HCT116 (cell line): ENCODE data around the gene CLIC5. TPM values are rescaled to one million over a fixed set of nuclear protein-coding genes. Genes with fewer than 3 reads are reported as not detected.

Source experiments
- ATAC-seq: fragments of 200-7000 bp; cut with Tn5 transposase; 2 replicates; pipeline ENCODE4 v1.9.1; 2020; ENCODE audit warnings: mild to moderate bottlenecking, moderate library complexity
- BruUV-seq: library from RNA; stranded (reverse); fragments of 400-500 nt; replicated peaks from 2 replicates; lab custom pipeline; 2021; lab: Mats Ljungman, UMichigan
- CTCF ChIA-PET: fragments of 300-600 bp; sonication (Branson Sonifier 250); formaldehyde crosslinking; loops from one replicate; lab custom pipeline; 2021; ENCODE audit warnings: antibody characterized with exemption; lab: Charles Lee
- POLR2A ChIA-PET: fragments of 300-600, 350-600 bp; sonication (Branson Sonifier 250); formaldehyde crosslinking; loops from one replicate; lab custom pipeline; 2021; ENCODE audit warnings: antibody characterized with exemption; lab: Charles Lee
- RAD21 ChIA-PET, 2 experiments: fragments of 300-600 bp; sonication (Branson Sonifier 250); formaldehyde crosslinking; loops; one replicate each; lab custom pipeline; 2023; ENCODE audit warnings: low total read pairs in 2 of 2; ENCODE audit not compliant: uncharacterized antibody in 2 of 2, unreplicated experiment in 2 of 2, low non-redundant PET in 1 of 2; lab: Charles Lee
- DNase-seq: peaks from one replicate; pipeline ENCODE4 v3.0.0-alpha.2; 2010; ENCODE audit warnings: low read depth, low spot score
- H2AFZ ChIP-seq: fragments of 200-600 bp; shearing (Covaris generic), sonication (generic); 2 replicates; pipeline ENCODE4 v1.6.1; 2017; ENCODE audit warnings: low read depth, mixed run types, mixed read lengths, antibody characterized with exemption, low read length; ENCODE audit not compliant: poor library complexity, severe bottlenecking
- H3K27ac ChIP-seq: 2 replicates; pipeline ENCODE4 v1.5.1; 2012; ENCODE audit warnings: low read depth, low read length
- H3K27me3 ChIP-seq: fragments of 200-600 bp; sonication (generic); 2 replicates; pipeline ENCODE4 v1.6.1; 2016; ENCODE audit warnings: mixed run types, low read length, mixed read lengths; ENCODE audit not compliant: insufficient read depth
- H3K36me3 ChIP-seq, 2 experiments: fragments of 200-500 bp in 1 of 2; fragments of 200-600 bp in 1 of 2; sonication (Bioruptor generic) in 1 of 2; sonication (generic) in 1 of 2; 2 replicates each; pipeline versions ENCODE4 v1.5.1 to v1.6.1; 2014 to 2016; ENCODE audit warnings: low read length in 2 of 2, inconsistent platforms in 1 of 2, mixed read lengths in 1 of 2, mixed run types in 1 of 2; ENCODE audit not compliant: insufficient read depth in 2 of 2, control insufficient read depth in 1 of 2
- H3K4me1 ChIP-seq, 2 experiments: fragments of 200-600 bp in 1 of 2; sonication (generic) in 1 of 2; 2 replicates each; pipeline versions ENCODE4 v1.5.1 to v1.6.1; 2012 to 2017; ENCODE audit warnings: low read length in 2 of 2, inconsistent platforms in 1 of 2, mild to moderate bottlenecking in 1 of 2, mixed read lengths in 1 of 2, mixed run types in 1 of 2, moderate library complexity in 1 of 2; ENCODE audit not compliant: insufficient read depth in 2 of 2, control insufficient read depth in 1 of 2
- H3K4me2 ChIP-seq: fragments of 200-600 bp; sonication (generic); 2 replicates; pipeline ENCODE4 v1.6.1; 2017; ENCODE audit warnings: mixed run types, low read length, mixed read lengths
- H3K4me3 ChIP-seq, 2 experiments: fragments of 200-600 bp in 1 of 2; sonication (generic) in 1 of 2; replicated peaks in 1 of 2; 2 replicates each; pipeline ENCODE4 v1.5.1; 2011 to 2016; ENCODE audit warnings: low read length in 2 of 2, control low read depth in 1 of 2, low read depth in 1 of 2, mild to moderate bottlenecking in 1 of 2, mixed read lengths in 1 of 2, mixed run types in 1 of 2
- H3K79me2 ChIP-seq: fragments of 200-600 bp; sonication (generic); 2 replicates; pipeline ENCODE4 v1.6.1; 2017; ENCODE audit warnings: mild to moderate bottlenecking, mixed run types, low read length, moderate library complexity, mixed read lengths; ENCODE audit not compliant: insufficient read depth
- H3K9ac ChIP-seq: fragments of 200-600 bp; sonication (generic); 2 replicates; pipeline ENCODE4 v1.6.1; 2016; ENCODE audit warnings: low read length, mixed read lengths
- H3K9me2 ChIP-seq: fragments of 200-600 bp; sonication (generic), shearing (Covaris generic); 2 replicates; pipeline ENCODE4 v1.6.1; 2017; ENCODE audit warnings: mixed run types, mild to moderate bottlenecking, moderate library complexity; ENCODE audit not compliant: insufficient read depth
- H3K9me3 ChIP-seq, 2 experiments: fragments of 200-500 bp in 1 of 2; fragments of 200-600 bp in 1 of 2; sonication (Bioruptor generic) in 1 of 2; sonication (generic) in 1 of 2; 2 replicates each; pipeline ENCODE4 v1.6.1; 2014 to 2017; ENCODE audit warnings: low read length in 2 of 2, mixed read lengths in 2 of 2, inconsistent platforms in 1 of 2, low read depth in 1 of 2, mild to moderate bottlenecking in 1 of 2, mixed run types in 1 of 2, moderate library complexity in 1 of 2; ENCODE audit not compliant: control insufficient read depth in 1 of 2, insufficient read depth in 1 of 2
- H4K20me1 ChIP-seq: fragments of 200-600 bp; sonication (generic), shearing (Covaris generic); 2 replicates; pipeline ENCODE4 v1.6.1; 2017; ENCODE audit warnings: mixed run types, mild to moderate bottlenecking, moderate library complexity; ENCODE audit not compliant: insufficient read depth
- CTCF ChIP-seq, 3 experiments: fragments of 200-600 bp in 1 of 3; sonication (generic) in 1 of 3; IDR thresholded peaks in 2 of 3; conservative IDR thresholded peaks in 1 of 3; 2 replicates each; pipeline ENCODE4 v1.5.1; 2012 to 2017; ENCODE audit warnings: low read depth in 2 of 3, low read length in 2 of 3, antibody characterized with exemption in 1 of 3, borderline replicate concordance in 1 of 3, control low read depth in 1 of 3, mild to moderate bottlenecking in 1 of 3, mixed read lengths in 1 of 3, mixed run types in 1 of 3, moderate library complexity in 1 of 3; ENCODE audit not compliant: insufficient read depth in 1 of 3
- EGR1 ChIP-seq: IDR thresholded peaks from 2 replicates; pipeline ENCODE4 v1.6.1; 2012; ENCODE audit warnings: low read depth
- EZH2 ChIP-seq: fragments of 200-600 bp; sonication (generic); IDR thresholded peaks from 2 replicates; pipeline ENCODE4 v1.6.1; 2017; ENCODE audit warnings: antibody characterized with exemption, mixed run types
- FOSL1 ChIP-seq: IDR thresholded peaks from 2 replicates; pipeline ENCODE4 v1.6.1; 2012; ENCODE audit warnings: low read depth
- REST ChIP-seq: IDR thresholded peaks from 2 replicates; pipeline ENCODE4 v1.6.1; 2012; ENCODE audit warnings: low read depth
- SIN3A ChIP-seq: IDR thresholded peaks from 2 replicates; pipeline ENCODE4 v1.6.1; 2012; ENCODE audit warnings: low read depth
- SP1 ChIP-seq: IDR thresholded peaks from 2 replicates; pipeline ENCODE4 v1.6.1; 2012; ENCODE audit warnings: low read depth
- SRF ChIP-seq: IDR thresholded peaks from 2 replicates; pipeline ENCODE4 v1.6.1; 2012; ENCODE audit warnings: low read depth
- TCF7L2 ChIP-seq: IDR thresholded peaks from 2 replicates; pipeline ENCODE4 v1.7.0; 2011; ENCODE audit warnings: borderline replicate concordance, inconsistent platforms; ENCODE audit not compliant: insufficient read depth, insufficient read length; ENCODE audit errors: extremely low read depth
- ZBTB33 ChIP-seq: IDR thresholded peaks from 2 replicates; pipeline ENCODE4 v1.6.1; 2011; ENCODE audit warnings: mild to moderate bottlenecking, low read length, moderate library complexity; ENCODE audit not compliant: insufficient replicate concordance; ENCODE audit errors: extremely low read depth
- ZNF274 ChIP-seq: fragments of 200-500 bp; sonication (Bioruptor generic); IDR thresholded peaks from 2 replicates; pipeline ENCODE4 v1.6.1; 2014; ENCODE audit warnings: mild to moderate bottlenecking, low read depth, low read length, inconsistent platforms
- intact Hi-C: fragments of 100-400 bp; cut with micrococcal nuclease; formaldehyde crosslinking; loops from 2 replicates; pipeline ENCODE4 v1.10.0; 2022
- total RNA-seq: library from RNA; stranded (reverse); gene quantifications from one replicate; pipeline ENCODE4 v1.2.1, GENCODE V29; 2021; ENCODE audit not compliant: unreplicated experiment

CLIC5 gene
- total RNA-seq, 1 experiment from 2014 or later: 0.20 TPM

- Histone ChIP-seq H4K20me1 (no peaks in the 10 kb centered on the region), H3K4me2 (no peak overlapping the region), H3K27ac (no peak overlapping the region), H3K79me2 (no peaks in the 10 kb centered on the region), H3K4me1 (peaks cover 0 to 7% of the 10 kb centered on the region in 2 experiments; a peak in 1 of 4 replicates), H2AFZ (no peak overlapping the region), H3K9me2 (no peaks in the 10 kb centered on the region), H3K9me3 (no peaks in the 10 kb centered on the region), H3K27me3 (no peaks in the 10 kb centered on the region), H3K9ac (no peak overlapping the region), H3K36me3 (no peaks in the 10 kb centered on the region), H3K4me3 (no peak overlapping the region)
- no TSS peak for BruUV-seq
- ATAC-seq (no peak), DNase-seq (no peak)
- CTCF ChIA-PET: no interaction called here
- intact Hi-C loops: no loop called here
- TF ChIP-seq EZH2 (no peak), REST (no peak), CTCF (IDR thresholded peaks at IDR 0.05 in 2 of 3, conservative IDR thresholded peaks at IDR 0.05 in 1 of 3; ENCODE audit: borderline replicate concordance in 1 of 3, insufficient read depth in 1 of 3, low read depth in 2 of 3, low read length in 2 of 3) (no peak), SIN3A (no peak), ZNF274 (no peak), FOSL1 (no peak), SP1 (no peak), SRF (no peak), ZBTB33 (no peak), TCF7L2 (no peak), EGR1 (no peak)
- POLR2A ChIA-PET: no interaction called here
- RAD21 ChIA-PET: no interaction called here
Measured at GRCh38 chr6:45952168-45952529, 63.5 kb downstream of the CLIC5 start.
